Measurements from ENCODE around the gene ECHDC3. TPM values are rescaled to one million over a fixed set of nuclear protein-coding genes. Genes with fewer than 3 reads are reported as not detected.

Gene ECHDC3
- total RNA-seq, 1 experiment from 2014 or later = 4.3 TPM

DNA sequence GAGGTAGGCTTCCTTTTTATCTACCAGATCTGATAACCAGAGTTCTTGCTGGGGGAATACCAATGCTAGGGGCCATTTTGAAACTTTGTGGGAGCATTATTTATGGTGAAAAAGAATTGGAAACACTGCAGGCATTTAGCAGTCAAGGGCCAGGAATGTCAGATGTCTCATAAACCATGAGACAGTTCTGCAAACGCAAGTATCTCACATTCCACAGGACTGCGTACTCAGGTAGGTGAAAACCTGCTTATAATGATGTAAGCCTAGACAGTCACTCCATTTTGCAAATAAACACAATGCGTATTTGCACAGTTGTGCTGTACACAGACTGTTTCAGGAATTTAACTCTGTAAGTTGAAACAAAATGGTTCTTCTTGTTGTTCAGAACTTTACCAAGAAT is 33.9 kb downstream of the ECHDC3 start:
- no peak for DNase-seq (ENCODE audit: low read depth)

DNA sequence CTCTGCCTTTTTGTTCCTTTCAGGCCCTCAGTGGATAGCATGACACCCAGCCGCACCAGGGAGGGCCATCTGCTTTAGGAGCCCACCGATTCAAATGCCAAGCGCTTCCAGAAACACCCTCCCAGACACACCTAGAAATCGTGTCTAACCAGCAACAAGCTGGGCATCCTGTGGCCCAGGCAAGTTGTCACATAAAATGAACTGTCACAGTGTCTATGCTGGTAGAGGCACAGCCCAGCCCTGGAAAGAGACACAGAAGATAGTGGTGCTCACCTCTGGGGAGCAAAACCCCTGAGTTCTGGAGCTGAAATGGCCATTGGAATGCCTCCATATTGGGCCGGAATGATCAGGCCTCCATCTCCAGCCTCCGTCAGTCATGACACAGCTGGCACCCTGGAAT is 38.9 kb downstream of the ECHDC3 start:
- DNase-seq (ENCODE audit: low read depth) = no peak

DNA sequence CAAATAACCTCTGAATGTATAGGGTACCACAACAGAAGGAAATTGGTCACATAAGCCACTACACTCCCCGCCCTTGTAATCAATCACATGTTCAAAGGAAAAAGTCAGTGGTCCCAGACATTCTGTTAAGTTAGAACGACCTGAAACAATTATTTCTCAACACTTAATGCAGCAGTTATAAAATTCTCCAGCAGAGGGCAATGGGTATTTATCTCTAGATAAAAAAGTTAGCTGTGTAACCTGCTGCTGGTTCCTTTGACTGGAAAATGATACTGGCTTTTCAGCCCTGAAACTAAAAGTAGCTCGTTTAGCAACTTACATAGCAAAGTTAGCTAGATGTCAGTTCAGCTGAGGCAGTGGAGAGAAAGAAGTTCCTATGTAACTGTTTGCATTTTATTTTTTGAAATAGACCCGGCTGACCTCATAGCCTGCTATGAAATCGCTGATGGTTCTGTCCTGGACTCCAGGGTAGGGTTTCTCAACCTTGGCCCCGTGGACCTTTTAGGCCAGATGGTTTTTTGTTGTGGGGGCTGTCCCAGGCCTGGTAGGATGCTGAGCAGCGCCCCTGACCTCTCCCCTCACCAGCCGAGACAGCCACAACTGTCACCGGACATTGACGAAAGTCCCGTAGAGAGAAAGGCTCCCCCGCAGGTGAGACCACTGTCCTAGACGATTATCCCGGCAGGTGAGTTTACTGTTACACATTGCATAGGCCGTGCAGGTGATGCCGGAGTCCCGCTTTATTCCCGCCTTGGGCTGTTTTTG is 40.8 kb downstream of the ECHDC3 start:
- peak; percentile 58 for DNase-seq (ENCODE audit: low read depth)

DNA sequence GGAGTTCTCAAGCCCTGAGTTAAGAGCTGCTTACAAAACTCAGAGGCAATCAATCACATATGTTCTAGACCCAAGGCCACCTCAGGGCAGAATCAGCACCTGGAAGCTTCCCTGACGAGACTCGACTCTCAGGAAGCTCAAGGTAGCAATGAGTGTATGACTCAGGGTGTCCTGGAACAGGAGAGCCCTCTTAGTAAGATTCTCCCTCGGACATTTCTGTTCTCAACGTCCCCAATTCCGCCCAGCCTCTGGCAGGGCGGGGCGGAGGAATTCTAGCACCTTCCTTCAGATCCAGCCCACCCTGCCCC is 41.3 kb downstream of the ECHDC3 start:
- no peak for DNase-seq (ENCODE audit: low read depth)

DNA sequence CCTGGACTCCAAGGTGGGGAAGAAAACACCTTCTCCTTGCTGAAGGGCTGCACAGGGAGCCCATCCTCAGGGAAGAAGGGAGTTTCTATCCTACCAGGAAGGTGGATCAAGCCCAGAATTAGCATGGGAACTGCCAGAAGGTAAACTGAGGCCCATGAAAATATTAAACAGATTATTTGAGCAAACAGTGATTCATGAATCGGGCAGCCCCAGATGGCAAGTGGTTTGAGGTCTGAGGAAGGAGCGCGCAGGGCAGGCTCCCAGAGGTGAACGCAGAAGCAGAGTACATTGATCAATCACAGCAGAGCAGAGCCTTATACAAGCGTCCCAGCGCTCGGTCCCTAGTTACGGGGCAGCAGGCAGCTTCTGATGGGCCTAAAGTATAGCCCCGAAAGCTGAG is 45.2 kb downstream of the ECHDC3 start:
- DNase-seq (ENCODE audit: low read depth) = no peak

DNA sequence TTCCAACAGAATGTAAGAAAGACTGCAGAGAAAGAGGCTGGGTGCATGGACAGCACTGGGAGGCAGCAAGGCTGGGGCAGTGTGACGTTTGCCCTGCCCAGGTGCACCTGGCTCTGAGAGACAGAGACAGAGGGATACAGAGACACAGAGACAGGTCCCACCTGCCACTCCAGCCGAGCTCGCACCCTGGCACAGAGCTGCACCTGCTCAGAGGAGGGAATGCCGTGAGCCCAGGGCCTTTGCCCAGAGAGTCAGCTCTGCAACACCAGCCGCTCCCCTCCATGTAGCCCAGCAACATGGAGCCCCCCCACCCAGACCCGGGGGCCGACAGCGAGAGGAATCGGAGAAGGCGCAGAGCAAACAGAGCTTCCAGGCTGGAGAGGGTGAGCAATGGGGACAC is 45.7 kb downstream of the ECHDC3 start:
- DNase-seq (ENCODE audit: low read depth) = no peak

DNA sequence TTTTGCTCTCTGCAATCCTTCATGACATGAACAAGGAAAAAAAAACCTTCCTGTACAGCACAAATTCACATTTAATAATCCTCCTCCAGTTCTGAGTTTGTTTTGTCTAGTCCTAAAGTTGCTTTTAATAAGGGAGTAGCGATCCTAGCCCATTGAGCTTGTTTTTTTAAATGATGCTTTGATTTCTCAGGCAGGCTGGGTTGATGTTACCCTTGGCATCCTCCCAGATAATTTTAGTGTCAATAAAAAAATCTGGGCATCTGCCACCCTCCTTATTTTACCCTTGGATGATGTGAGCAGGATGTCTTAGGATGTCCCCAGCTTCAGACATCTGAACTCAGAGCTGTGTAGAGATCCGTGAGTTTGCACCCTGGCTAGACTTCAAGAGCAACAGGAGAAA is 47.1 kb downstream of the ECHDC3 start:
- no peak for DNase-seq (ENCODE audit: low read depth)

DNA sequence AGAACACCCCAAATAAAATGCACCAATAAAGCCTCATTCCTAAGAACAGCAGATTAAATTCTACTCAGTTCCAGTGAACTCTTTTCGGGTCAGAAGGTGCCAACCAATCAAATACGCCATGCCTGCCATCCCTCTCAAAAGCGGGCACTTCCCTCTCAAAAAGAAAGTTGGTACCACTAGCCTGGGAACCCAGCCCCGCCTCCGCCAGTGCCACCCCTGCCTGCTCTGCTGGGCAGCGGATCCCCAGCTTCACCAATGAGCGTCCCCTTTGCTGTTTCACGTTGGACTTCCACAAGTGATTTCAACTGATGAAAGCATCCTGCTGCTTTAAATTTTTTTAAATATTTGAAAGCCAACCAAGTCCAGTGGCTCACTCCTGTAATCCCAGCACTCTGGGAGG is 47.8 kb downstream of the ECHDC3 start:
- DNase-seq (ENCODE audit: low read depth) = no peak

DNA sequence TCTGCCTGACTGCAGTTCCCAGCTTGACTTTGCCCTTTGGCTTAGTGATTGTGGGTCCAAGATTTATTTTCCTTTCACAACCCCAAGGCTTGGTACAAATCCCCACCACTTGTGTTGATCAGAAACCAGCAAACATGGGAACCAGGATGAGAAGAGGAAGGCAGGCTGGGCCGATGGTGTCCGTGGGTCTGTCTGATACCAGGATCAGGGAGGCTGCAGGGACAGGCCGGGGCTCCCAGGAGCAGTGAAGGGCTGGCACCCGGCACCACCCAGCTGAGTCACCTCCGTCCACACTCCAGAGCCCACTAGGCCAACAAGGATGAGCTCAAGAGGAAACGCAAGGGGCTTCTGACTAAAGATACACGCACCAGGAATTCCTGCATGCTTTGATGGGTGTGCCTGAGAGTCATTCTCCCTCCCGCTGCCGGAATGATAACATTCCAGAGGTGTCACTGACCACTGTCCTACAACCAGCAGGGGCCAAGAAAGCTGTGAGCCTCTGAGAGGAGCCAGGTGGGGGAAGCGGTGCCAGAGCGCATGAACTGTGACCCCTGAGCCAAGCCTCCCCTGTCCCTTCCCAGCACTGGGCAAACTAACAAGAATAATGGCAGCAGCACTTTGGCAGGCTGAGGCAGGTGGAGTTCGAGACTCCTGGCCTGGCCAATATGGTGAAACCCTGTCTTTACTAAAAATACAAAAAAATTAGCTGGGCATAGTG is 51.7 kb downstream of the ECHDC3 start:
- peak; percentile 96 for DNase-seq (ENCODE audit: low read depth)

DNA sequence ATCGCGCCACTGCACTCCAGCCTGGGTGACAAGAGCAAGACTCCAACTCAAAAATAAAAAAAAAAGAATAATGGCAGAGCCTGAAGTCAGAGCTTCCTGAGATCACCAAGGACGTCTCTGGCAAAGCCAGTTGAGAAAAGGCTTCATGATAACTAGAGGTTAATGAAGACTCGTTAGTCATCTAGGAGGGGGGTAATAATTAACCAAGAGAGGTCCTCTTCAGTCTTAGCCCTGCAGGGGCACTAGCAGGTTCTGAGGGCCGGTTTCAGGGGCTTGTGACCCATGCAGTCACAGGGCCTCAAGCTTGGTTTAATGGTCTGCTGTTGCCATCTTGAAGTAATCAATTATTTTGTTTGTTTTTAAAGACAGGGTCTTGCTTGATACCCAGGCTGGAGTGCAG is 52.4 kb downstream of the ECHDC3 start:
- DNase-seq (ENCODE audit: low read depth) = no peak

DNA sequence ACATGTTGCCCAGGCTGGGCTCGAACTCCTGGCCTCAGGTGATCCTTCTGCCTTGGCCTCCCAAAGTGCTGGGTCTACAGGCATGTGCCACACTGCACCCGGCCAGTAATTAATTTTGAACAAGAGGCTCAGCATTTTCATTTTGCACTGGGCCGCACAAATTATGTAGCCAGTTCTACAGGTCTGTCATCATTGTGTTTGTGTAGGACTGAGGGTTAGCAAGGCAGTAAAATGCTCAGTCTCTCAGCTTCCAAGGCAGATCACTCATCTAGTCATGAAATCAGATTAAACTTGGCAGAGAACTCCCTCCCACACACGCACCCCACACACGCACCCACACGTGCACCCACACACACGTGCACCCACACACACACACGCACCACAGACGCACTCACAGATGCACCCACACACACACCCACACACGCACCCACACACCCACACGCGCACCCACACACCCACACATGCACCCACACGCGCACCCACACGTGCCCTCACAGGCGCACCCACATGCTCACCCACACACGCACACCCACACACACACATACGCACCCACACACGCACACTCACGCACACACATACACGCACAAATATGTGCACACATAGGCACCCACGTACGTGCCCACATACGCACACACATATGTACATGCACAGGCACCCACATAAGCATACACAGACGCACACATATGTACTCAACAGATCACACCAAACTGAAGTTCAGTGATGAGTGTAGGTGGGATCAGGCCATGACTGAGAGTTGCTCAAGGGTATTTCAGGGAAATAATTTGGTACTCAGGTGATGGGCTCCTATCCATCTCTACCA is 53.1 kb downstream of the ECHDC3 start:
- no peak for DNase-seq (ENCODE audit: low read depth)

DNA sequence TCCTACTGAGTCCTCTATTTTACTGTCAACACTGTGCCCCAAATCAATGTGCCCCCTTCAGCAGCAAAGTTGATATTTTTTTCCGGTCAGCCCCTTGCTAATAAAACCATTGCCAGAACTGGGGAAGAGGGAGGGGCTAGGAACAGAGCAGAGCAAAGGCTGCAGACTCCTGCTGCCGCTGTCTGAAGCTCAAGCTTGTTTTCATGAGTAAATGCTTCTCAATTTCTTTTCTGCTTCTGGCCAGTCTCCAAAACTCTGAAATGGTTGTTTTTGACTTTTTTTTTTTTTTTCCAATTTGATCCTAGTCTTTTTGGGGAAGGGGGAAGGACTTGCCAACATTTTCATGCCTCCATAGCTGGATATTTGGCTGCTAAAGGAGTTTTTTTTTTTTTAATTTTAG is 54.3 kb downstream of the ECHDC3 start:
- no peak for DNase-seq (ENCODE audit: low read depth)

DNA sequence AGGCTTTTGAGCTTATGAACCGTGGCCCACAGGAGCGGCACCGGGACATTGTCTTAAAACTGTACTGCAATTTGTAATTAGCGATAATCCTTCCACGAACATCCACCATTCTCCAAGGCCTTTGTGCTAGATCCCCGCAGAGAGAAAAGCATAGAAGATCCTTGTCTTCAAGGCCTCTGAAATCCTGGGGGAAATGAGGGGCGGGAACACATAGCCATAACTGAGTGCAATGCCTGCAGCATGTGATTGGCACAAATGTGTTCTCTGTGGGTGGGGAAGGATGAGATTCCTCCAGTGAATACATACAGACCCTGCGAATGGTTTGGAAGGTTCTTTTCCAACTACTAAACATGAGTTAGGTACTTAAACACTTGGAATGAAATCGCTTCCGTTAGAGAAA is 55.1 kb downstream of the ECHDC3 start:
- no peak for DNase-seq (ENCODE audit: low read depth)

DNA sequence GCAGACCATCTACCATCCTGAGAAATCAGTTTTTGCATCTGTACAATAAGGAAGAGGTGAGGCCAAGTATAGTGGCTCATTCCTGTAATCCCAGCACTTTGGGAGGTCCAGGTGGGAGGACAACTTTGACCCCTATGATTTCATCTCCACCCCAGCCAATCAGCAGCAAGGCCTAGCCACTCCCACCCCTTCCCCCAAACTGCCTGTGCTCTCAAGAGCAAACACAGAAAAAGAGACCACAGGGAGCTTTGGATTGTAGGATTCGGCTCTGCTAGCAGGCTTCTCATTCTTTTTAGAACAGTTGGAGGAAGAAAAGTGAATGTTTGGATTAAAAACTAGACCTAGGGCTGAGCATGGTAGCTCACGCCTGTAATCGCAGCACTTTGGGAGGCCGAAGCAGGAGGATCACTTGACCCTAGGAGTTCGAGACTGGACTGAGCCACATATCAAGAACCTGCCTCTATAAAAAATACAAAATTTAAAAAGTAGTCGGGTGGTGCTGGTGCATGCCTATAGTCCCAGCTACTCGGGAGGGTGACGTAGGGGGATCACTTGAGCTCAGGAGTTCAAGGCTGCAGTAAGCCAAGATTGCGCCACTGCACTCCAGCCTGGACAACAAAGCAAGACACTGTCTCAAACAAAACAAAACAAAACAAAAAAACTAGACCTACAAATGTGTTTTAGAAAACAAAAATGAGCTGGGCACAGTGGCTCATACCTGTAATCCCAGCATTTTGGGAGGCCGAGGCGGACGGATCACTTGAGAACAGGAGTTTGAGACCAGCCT is 55.9 kb downstream of the ECHDC3 start:
- DNase-seq (ENCODE audit: low read depth) = no peak

DNA sequence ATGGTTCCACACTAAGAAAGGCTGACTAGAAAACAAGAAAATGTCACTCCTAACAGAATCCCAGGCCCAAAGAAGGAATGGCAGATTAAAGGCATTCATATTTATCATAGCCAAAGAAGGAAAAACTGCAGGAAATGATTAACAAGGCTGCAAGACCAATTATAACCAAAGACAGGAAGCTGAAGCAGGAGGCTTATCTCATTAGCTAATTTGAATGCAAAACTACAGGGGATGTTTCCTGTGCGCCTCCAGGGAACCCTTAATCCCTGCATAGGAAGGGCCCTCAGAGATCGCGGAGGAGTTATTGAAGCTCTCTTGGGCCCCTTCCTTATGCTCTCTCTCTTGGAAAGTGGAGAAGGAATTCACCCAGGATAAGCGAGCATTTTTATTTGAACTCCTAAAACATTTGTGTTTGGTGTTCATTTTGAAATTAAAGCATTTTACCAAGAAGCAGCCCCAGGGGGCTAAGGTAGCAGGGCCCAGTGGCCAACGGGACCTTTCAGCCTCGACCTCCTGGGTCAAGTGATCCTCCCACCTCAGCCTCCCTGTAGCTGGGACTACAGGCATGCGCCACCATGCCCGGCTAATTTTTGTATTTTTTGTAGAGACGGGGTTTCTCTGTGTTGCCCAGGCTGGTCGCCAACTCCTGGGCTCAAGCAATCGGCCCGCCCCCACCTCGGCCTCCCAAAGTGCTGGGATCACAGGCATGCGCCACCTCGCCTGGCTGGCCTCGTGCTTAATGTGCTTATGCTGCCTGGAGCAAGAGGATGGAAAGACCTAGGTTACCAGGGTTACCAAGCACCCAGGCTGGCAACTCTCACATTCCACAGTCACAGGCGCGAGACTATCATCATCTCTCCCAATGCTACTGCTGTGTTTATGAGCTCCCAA is 56.9 kb downstream of the ECHDC3 start:
- peak; percentile 37 for DNase-seq (ENCODE audit: low read depth)

DNA sequence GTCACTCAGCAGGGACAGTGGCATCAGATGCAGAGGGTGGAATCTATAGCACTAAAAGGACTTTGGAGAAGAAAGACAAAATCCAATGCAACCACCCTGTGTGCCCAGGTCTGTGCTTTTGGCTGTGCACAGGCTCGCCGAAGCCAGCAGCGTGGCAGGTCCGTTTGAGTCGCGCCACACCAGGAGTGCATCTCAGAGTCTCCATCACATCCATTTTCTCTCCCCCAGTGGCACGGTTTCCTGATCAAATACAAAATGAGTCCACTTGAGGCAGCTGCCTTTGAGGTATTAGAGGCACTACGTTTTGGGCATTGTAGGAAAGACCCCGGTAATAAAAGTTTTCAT is 57.5 kb downstream of the ECHDC3 start:
- no peak for DNase-seq (ENCODE audit: low read depth)

DNA sequence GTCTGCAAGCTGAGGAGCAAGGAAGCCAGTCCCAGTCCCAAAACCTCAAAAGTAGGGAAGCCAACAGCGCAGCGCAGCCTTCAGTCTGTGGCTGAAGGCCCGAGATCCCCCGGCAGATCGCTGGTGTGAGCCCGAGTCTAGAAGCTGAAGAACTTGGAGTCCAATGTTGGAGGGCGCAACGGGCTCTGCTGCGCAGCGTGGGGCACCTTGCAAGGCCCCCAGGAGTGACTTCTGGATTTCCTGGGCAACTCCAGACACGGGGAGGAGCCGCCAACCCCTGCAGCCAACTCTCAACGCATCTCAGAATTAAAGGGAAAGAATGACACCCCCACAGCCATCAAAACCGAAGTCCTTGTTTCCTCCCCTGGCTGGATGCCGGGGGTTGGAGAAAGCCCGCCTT is 62.2 kb downstream of the ECHDC3 start:
- no peak for DNase-seq (ENCODE audit: low read depth)

DNA sequence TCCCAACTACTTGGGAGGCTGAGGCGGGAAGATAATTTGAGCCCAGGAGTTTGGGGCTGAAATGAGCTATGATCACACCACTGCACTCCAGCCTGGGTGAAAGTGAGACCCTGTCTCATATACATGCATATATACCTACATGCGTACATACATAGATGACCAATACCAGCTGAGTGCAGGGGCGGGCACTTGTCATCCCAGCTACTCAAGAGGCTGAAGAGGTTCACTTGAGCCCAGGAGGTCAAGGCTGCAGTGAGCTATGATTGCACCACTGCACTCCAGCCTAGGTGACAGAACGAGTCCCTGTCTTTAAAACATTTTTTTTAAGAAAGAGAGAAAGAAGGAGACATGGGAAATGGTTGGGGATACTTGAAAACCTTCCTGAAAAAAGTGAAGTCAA is 63.6 kb downstream of the ECHDC3 start:
- no peak for DNase-seq (ENCODE audit: low read depth)

DNA sequence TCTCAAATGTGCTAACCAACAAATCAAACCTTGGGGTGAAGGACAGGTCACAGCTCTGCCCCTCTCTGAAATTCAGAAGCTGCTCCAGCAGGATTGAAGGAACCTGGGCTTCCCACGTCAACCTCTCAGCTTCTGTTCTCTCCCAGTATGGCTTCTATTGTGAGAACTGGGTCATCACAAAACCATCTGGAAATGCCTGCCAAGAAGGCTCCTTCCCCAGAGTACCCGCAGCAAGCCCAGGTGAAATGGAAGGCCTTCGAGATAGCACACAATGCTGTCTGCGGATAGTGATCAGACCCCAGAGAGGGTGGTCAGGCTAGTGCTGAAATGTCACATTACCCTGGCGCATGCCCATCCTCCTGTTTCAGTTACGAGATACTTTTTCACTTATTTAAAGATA is 64.5 kb downstream of the ECHDC3 start:
- no peak for DNase-seq (ENCODE audit: low read depth)

DNA sequence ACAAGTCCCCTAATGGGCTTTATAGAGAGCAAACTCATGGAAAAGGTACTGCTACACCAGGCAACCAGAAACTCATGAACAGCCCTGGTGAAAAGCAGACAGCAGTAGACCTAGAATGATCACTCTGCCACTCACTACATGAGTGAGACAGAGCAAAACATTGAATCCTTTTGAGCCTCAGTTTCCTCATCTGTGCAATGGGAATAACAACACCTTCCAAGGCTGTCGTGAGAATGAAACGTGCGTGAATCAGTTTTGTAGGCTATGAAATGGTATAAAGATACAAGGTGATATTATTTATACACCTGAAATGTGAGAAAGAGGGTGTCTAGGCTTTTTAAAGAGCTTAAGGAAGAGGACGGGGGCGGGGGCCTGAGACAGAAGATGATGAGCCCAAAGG is 66.6 kb downstream of the ECHDC3 start:
- DNase-seq (ENCODE audit: low read depth) = no peak

DNA sequence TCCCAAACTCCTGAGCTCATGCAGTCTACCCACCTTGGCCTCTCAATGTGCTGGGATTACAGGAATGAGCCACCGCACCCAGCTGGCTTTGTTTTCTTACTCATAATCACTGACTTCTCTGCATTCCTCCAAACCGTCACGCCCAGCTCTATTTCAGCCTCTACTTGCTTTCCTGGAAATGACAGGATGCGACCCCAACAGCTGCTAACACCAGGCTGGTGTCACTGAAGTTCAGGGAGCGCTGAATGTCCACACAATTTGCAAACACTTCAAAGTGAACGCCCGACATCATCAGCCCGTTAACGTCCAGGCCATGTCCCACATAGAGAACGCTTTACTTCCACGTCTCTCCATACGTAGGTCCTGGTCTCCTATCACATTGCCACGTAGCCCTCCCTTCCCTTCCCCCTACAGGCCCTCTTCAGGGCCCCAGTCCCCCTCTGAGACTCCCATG is 68.2 kb downstream of the ECHDC3 start:
- peak; percentile 37 for DNase-seq (ENCODE audit: low read depth)

Measured in HT1080 (cell line).